Activated naive CD4-positive, alpha-beta T cell treated with Interleukin-2 at 50 U/mL for 16 hours (primary cell): Measurements from ENCODE around the gene GLCE.

Source experiments
- DNase-seq: peaks from one replicate; pipeline ENCODE4 v3.0.0-alpha.2; 2020

GLCE gene

DNA sequence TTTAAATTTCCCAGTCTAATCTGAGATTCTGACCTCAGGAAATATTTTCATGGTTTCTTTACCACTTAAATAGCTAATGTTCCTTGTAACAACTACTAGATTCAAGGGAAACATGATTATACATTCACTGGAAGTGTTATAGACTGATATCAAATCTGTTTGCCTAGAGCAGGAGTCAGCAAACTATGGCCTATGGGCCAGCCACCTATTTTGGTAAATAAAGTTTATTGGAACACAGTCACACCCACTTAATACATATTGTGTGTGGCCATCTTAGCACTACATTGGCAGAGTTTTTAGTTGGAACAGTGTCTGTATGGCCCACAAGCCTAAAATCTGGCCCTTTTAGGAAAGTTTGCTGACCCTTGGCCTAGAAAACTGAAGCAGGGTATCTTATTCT lies 50.1 kb downstream of the GLCE start:
- no peak for DNase-seq

DNA sequence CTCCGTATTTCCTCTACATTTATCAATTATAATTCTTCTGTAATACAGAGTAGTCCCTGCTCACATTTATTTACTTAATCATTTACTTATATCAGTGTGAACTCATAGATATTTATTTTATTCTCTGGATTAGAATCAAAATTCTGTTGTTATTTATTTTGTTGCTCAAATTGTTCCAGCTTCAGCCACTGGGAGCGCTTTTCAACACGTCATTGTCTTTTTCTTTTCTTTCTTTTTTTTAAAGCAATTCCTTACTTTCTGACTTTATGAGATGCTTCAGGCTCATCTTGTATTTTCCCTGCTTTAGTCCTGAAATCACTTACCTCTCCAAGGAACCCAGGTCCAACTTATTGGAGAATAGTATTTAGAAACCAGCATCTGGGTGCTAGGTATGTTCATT lies 53.4 kb downstream of the GLCE start:
- no peak for DNase-seq

DNA sequence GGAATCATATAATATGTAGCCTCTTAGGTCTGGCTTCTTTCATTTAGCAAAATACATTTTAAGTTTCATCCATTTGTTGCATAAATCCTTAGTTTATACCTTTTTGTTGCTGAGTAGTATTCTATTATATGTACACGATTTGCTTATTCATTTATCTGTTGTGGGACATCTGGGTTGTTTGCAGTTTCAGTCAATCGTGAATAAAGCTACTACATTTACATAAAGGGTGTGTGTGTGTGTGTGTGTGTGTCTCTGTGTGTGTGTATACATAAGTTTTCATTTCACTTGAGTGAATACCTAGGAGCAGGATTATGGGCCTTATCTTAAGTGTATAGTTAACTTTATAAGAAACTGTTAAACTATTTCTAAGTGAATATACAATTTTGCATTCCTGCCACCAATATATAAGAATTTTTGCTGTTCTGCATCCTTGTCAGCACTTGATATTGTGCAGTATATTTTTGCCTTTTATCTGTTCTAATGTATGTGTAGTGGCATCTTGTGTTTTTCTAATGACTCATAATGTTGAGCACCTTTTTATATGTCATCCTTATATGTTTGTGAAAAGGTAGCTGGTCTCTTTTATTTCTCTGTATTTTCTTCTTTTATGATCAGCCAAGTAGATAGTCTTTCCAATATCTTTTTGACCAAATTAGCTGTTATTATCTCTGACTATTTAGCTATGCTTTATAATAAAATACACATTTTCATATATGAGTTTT lies 55.0 kb downstream of the GLCE start:
- DNase-seq = no peak

DNA sequence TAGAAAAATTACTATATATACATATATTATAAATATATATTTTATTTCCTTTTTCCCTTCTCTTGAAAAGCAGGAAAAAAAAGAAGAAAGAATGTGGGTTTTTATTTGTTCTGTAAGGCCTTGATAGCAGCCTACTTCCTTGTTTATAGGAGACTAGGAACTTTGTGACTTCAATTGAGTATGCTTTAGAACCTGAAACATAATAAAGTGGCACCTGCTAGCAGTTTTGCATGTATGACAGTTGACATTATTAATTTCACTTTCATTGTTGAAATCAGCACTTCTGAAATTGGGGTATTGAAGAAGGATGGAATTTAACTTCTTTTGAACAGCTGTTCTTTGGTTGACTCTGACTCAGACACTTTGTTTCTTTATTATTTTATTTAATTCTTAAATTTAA lies 56.9 kb downstream of the GLCE start:
- no peak for DNase-seq

DNA sequence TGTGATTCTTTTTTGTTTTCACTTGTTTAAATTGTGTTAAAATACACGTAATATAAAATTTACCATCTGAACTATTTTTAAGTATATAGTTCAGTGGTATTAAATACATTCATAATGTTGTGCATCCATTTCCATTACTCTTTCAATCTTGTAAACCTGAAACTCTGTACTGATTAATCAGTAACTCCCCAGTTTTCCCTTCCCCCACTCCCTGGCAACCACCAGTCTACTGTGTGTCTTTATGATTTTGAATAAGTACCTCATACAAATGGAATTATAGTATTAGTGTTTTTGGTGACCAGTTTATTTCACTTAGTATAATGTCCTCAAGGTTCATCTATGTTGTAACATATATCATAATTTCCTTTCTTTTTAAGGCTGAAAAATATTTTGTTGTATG lies 59.3 kb downstream of the GLCE start:
- DNase-seq = no peak

DNA sequence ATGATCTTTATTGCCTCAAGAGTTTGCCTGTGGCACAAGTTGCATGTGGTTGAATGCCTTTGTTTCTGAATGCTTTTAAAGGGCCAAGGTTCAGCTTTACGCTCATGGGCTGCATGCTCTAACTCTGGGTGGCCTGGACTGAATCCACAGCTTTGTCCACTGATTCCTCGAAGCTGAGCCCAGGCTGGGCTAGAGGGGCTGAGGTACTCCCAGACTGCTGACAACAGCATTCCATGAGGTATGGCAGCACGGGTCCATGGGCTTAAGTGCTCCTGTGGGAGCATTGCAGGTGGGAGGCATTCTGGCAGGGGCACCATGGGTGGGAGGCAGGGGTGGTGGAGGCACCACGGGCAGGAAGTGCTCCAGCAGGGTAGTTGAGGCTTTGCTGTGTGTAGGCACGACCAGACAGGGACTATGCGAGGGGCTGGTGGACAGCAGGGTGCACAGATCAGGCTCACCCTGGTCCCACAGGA lies 61.6 kb downstream of the GLCE start:
- no peak for DNase-seq

DNA sequence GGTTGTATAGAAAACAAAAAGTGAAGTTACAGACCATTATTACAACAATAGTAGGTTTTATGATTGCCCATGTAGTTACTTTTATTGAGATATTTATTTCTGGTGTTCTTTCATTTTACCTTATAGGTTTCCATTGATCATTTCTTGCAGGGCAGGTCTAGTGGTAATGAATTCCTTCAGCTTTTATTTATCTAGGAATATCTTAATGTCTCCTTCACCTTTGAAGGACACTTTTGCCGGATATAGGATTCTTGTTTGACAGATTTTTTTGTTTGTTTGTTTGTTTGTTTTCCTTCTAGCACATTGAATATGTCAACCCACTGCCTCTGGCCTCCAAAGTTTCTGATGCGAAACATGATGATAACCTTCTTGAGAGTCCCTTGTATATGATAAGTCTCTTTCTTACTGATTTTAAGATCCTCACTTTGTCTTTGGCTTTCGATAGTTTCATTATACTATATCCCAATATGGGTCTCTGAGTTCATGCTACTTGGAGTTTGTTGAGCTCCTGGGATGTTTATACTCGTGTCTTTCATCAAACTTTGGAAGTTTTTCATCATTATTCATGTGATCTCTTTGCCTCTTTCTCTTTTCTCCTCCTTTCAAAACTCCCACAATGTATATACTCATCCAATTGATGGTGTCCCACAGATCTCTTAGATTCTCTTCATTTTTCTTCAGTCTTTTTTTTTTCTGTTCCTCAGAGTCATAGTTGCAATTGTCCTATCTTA lies 62.8 kb downstream of the GLCE start:
- no peak for DNase-seq

DNA sequence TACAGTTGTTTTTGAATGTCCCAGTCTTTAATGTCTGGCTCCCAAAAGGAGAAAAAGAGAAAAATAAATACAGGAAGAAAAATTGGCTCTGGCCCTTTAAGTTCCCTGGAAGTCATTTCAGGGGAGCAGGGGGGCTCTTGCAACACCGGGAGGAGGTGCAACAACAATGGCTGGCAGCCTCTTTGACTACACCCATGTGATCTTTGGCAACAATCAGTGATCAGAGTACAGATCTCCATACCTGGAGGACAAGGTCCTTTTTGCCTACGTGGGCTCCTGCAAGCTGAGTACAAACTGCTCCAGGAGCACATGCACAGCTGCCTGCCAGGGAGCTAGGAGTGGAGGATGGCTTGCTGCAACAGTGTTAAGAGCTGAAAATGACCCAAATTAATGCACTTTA lies 63.9 kb downstream of the GLCE start:
- no peak for DNase-seq

DNA sequence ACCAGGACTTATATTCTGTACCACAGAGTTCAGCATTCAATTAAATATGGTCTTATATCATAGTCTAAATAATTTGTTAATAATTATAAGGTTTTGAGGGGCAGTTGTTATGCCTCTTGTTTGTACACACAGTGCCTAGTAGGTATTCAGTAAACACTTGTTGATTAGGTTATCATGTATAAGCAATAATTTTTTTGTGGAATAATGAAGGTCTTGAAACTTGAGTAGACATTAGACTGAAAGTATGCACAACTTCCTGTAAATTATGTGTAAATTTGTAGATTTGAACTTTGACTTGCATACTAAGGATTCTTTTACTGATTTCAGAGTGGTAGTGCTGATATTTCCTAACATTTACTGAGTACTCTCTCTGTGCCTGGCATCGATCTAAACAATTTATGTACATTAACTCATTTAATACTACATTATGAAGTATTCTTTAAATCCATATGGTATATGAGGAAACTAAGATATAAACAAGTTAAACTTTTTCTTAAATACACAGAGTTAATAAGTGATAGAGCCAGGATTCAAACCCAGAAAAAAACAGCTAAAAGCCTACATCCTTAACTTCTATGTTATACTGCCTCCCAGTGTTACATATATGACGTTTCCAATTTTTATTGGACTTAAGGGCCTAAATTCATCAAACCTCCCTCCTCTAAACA lies 65.1 kb downstream of the GLCE start:
- no peak for DNase-seq

DNA sequence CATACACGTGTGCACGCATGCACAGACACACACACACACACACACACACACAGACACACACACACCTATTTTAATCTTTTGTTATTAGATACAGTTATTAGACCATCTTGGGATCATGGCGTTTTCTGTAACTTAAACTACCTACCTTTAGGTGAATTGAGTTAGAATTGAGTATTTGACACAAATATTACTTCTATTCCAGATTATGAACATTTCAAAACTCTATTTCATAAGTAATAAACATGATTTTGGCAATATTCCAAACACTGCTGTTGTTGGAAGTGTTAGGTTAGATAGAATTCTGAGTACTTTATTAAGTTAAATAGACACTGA lies 65.6 kb downstream of the GLCE start:
- DNase-seq = no peak

DNA sequence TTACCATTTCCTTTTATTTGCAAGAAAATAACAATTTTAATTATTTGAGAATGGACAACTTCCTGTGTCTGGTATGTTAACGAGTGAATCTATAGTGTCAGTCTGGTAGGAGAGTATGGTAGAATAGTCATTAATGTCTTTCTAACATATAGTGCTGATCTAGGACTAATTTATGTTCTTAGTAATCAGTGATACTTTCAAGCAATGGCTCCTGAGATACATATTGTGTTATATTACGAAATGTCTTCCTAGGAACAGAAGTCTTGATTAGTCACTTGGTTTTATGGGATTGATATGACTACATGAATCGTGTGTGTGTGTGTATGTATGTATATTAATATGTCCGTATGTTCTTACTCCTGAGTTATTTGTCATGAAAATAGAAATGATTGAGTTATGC lies 71.7 kb downstream of the GLCE start:
- DNase-seq = no peak

DNA sequence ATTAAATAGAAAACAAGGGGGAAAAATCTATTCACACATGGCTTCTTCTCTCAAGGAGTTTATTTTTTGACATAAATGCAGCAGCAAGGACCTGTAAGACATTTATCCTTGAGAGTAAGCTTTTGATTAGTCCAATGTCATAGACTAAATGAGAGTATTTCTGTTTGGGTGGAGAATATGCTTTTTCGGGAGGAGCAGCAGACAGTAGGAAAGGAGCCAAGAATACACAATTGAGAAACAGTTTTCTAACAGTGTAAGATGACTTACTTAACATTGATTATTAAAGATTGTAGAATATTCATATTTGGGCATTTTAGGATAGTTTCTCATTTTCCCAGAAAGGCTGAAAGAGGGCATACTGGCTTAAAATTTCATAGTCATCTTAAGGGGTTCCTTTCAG lies 72.3 kb downstream of the GLCE start:
- no peak for DNase-seq

DNA sequence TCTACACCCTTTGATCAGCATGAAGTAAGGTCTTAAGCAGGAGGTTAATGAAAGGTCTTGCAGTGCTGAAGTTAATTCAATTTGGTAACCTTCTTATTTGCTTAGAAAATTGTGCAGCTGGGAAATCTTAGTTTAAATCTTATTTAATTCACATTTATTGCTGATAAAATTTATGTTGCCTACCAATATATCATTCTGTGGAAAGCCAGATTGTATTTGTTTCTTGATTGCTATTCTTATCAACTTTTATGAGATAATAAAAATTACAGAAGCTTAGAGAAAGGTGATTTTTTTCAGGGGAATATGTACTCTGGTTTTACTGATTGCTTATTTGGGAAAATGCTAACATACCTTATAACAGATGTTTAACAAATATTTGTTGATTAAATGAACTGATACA lies 74.2 kb downstream of the GLCE start:
- DNase-seq = no peak

DNA sequence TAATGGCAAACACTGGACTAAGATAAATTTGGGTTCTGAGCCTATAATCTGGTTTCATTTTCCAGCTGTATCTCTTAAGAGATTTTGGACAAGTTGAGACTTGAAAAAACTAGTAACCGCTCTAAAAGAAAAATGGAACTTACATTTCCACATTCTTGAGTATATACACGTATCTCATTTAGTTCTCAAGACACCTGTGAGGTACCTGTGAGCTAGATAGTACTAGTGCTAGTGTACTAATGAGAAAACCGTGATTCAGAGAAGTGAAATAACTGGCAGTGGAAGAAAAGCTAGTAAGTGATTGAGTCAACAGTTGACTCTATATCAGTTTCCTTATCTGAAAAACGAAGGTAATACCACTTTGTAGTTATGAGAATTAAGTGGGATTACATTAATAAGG lies 76.1 kb downstream of the GLCE start:
- DNase-seq = no peak

DNA sequence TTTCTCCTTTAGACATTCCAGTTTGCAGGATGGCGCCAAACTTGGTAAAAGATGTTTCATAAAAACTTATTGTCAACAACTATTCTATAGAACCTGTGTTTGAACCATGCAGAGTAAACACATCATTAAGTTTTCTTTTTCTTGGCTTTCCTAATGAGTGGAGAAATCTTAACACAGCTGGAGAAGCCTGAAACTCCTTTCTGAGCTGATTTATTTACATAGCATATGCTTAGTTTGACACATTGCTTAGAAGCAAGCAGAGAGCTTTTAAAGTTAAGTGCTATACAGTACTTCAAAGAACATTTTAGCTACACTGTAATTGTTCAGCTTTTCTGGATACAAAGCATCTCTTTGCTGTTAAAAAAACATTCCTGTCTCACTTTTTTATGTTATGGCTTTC lies 77.3 kb downstream of the GLCE start:
- no peak for DNase-seq

DNA sequence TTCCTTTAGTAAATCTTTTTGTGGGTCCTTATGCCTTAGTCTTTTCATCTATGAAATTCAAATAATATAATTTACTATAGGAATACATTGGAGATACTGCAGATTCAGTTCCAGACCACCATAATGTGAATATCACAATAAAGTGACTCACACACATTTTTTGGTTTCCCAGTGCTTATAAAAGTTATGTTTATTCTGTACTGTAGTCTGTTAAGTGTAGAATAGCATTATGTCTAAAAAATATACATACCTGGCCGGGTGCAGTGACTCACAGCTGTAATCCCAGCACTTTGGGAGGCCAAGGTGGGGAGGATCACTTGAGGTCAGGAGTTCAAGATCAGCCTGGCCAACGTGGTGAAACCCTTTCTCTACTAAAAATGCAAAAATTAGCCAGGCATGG lies 84.4 kb downstream of the GLCE start:
- DNase-seq = no peak

DNA sequence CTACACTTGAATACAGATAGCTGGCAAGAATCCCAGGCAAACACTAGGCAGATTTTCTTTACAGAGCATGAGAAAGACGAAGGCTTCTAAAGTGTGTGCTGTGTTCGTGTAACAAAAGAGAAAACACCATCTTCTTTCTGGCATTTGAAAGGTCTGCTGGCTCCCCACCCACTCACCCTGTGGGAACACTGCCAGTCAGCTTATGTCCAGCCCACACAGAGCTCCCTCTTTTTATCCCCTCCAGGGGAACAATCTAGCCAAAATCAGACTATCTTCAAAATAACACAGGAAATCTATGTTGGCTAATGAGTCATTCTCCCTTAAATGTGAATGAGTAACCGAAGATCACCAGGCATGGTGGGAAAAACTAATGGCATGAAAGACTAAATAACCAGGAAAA lies 92.7 kb downstream of the GLCE start:
- no peak for DNase-seq

DNA sequence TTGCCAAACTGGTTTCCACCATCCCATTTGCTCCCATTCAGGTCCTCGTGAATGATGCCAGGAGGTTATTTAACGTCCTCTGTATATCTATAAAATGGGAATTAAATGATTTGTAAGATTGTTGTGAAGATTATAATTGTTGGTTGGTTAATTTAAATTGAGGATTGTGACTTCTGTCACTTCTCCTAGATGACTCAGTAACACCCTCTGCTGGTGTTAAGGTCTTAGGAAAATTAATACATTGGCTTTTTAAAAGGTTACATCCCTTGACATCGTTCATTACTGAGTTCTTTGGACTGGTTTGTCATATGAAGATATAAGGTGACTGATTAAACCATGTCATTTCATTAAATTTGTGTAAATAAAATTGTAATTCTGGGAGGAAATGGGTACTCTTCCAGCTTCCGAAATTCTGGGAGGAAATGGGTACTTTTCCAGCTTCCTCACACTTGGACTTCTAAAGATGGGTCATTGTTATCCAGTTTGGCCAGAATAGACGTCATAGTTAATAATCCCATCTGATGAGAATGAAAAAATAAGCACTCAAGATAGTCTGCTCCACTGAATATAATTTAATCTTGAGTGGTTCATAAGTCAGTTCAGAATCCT lies 105.0 kb downstream of the GLCE start:
- DNase-seq = no peak

DNA sequence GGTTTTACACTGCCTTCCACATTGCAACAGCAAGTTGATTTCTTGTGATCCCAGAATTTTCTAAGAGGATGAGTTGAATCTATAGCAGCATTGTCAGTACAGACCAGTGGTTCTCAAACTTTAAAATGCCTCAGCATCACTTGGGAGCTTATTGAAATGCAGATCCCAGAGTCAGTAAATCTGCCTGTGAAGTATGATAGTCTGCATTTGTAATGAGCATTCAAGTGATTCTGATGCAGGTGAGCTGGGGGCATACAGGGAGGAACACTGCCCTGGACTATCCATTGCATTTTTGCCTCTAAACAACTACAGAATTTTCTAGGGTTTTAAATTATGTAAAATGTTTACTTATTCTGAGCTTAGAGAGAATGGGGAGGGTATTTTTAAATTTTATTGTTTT lies 110.8 kb downstream of the GLCE start:
- DNase-seq = no peak

DNA sequence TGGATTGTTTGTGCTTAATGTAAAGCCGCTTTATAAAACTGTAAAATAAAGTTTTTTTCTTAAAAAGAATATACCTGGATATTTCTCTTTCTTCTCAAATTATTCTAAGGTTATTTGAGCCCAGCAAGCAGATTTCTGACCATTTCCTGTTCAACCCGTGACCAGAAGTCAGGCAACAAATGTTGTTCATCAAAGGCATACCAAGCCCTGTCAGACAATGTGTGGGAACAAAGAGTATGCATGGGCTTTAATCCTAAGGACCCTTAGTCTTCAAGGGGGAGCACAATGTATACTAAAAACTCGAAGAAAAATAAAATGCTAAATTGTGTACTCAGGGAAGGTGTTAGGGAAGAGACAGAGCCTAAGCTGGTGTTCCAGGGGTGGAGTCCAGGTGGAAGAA lies 111.7 kb downstream of the GLCE start:
- DNase-seq = no peak

DNA sequence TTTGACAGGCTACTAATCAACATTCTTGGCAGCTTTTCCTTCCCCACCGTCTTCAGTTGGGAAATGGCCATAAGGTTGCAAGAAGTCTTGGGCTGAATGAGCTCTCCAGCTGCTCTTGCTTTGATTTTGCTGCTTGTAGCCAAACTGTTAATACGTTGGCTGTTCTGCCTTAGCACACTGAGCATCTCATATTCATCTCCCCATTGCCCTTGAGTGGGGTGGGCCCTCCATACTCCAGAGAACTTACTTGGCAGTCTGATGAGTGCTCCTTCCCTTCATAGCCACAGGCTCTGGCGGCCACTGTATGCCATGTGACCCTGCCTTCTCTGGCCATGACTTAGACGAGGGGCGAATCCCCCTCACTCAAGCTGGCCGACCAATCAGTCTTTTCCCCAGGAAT lies 112.5 kb downstream of the GLCE start:
- DNase-seq = no peak

DNA sequence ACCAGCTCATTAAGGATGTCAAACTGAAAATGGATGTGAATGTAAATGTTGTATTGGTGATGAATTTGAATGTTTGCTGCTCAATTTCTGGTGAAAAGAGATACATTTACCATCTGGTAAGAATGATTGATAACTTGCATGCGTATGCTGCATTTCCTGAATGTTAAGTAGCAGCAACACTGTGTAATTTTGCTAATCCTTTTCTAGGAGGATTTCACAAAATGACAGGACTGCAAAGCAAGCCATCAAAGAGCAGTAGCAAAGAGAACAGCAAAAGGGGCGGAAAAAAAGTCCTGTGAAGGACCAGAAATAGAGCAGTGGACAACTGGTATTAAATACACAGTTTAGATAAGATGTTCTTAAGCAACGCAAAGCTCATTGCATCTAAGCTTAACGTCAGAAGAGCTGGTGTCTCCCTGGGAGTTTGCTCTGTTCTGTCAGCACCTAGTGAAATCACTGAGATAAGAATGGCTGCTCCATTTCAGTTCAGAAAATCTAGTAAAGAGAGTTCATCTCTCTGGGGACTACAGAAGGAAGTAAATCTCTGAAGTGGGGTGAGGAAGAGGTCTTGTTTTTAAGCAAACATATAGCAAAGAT lies 114.7 kb downstream of the GLCE start:
- no peak for DNase-seq

DNA sequence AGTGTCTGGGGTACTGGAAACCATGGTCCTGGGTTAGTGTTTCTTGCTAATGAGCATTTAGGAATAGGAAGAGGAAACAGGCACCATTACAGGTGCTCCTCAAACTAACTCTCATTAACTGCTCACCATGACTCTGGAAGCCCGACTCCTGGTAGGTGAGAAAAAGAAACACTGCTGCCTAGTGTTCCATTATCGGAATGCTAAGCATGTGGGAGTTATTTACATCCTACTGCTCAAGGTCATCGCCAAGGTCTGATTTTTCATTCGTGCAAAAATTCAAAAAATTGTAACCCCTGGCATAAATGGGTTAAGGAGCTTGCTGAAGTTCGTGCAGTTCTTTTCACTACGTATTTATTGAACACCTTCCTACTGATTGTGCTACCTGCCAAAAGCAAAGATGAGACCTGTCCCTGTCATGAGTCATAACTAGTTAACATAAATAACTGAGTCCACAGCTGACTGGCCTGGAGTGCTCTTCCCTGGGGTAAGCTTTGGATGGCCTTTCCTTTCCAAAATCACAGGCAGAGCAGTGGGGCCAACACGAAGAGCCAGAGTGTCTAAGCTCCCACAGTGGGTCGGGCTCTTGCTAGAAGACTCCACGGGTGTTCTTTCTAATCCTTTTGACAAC lies 115.6 kb downstream of the GLCE start:
- no peak for DNase-seq
